SH-SY5Y (cell line): ENCODE data around the gene ZSCAN4.

Experiments
- GATA2 ChIP-seq: IDR thresholded peaks from 2 replicates; pipeline ENCODE4 v1.6.1; 2011; ENCODE audit warnings: mild to moderate bottlenecking, low read depth, low read length
- GATA3 ChIP-seq: IDR thresholded peaks from 2 replicates; pipeline ENCODE4 v1.6.1; 2011; ENCODE audit warnings: low read depth, mild to moderate bottlenecking, low read length, moderate library complexity

ZSCAN4 gene

DNA sequence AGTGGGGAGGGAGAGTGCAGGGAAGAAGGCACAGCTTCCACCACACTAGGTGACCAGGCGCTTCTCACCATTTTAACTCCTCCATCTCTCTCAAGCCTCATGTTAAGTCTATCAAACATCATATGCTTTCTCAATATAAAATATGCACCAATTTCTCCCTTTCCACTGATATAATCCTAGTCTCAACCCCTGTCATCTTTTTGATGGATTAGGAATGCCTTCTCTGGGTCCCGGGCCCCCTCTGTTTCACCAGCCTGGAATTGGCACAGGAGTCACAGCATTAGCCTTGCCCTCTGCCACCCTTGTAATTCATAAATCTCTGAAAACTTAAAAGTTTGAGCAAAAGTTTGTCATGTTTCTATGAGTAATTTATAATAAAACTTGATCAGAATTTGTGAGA lies at the start of gene ZSCAN4:
Gene ZSCAN4, plus strand, starts transcription at position 301 of the 400 bp plus-strand sequence. CDS start 7,211 bp downstream, outside the sequence.
- no peak for TF ChIP-seq GATA3
- no peak for TF ChIP-seq GATA2

GRCh38 chr19:57620673-57621348 lies 47.9 kb upstream of the ZSCAN4 start:
- TF ChIP-seq GATA2 (no peak), GATA3 (no peak)

DNA sequence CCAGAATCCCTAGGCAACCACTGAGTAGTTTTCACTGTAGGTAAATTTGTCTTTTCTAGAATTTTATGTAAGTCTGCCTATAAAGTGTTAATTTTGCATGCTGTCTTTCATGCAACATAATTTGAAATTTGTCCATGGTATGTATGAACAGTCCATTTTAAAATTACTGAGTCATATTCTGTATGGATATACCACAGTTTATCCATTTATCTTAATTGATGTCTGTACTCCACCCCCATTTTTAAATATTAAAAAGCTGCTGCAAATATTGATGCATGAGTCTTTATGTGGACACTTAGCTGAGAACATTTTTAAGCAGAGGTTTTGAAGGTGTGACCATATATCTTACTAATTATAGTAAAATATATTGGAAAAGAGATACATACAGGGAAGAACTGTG lies 45.6 kb upstream of the ZSCAN4 start:
- TF ChIP-seq GATA2 = no peak

DNA sequence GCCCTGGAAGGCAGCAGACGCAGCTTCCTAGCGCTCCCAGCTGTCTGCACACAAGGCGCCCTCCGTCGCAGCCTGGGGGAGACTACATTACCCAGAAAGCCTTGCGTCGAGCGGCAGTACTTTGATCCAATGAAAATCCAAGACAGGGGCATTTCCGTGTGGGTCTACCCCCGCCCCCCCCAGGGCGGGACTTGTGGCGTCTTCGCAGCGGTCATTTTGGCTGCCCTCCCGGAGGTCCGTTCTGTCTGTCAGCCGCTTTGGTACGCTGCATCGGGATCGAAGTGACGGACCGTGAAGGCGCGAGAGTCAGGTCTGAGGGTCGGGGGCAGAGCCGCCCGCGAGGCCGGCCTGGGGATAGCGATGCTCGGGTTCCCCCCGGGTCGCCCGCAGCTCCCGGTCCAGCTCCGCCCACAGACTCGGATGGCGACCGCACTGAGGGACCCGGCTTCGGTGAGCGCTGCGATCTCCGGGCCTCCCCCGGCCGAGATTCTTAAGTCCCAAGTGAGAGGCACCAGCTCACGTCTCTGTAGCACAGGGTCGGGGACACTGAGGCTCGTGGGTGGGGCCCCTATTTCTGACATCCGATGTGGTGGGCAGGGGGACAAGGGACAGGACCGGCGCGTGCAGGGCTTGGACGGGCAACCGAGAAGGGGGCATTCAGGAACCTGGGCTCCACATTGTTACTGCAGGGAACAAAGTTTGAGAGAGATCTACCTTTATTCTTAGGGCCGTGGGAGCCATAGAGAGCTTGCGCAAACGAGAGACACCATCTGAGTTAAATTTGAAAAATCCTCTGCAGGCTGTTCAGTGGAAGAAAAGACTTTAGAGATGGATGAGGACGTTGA lies 35.5 kb upstream of the ZSCAN4 start, which contains the start of gene ZNF211:
Gene ZNF211, plus strand, starts transcription at position 182 of the 845 bp plus-strand sequence. Its CDS starts 179 bp downstream, at position 361.
- TF ChIP-seq GATA3 (no peak), GATA2 (no peak)

DNA sequence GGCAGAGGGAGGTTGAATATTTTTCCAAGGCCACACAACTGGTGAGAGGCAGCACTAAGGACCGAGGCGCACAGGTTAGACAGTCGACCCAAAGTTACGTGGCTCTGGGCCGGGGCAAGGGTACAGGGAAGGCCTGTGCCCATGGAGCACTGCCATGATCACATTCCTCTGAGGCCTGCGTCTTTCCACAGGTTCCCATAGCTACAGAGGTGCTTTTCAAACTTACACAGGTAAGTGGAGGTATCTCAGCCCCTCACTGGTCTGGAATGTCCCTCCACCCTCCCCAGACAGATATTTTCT lies 35.0 kb upstream of the ZSCAN4 start:
- TF ChIP-seq GATA3 = no peak
- TF ChIP-seq GATA2 = no peak

- TF ChIP-seq GATA3 (no peak), GATA2 (no peak)
These were observed 31.4 kb upstream of the ZSCAN4 start for GRCh38 chr19:57637379-57637778.

- no peak for TF ChIP-seq GATA2
- no peak for TF ChIP-seq GATA3
These were observed 27.0 kb upstream of the ZSCAN4 start for GRCh38 chr19:57641715-57642234.

DNA sequence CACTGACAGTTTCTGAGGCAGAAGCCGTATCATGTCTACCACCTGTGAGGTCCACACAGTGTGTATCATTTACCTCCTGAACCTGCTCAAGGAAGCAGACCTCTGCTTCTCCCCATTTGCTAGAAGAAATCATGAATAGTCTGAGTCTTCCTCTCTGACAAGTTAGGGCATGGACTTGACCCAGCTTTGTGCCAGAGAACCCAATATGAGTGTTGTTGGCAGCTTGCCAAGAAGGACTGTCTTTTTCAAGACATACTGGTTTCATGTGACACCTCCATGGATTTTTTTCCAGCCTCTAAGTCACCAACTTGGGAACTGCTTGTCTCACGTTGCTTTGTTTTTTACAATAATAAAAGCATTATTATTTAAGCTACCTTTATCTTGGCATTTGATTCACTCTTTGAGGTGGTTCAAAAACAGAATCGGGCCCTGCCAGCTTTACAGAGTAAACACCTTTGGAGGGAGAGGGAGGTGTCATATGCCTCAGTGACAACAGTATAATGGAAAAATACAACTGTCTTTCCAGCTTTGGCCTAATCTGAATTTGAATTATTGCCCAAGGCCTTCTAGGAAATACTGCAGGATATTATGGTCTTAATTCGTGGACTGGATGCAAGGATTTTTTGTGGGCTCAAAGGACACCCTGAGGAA lies 26.2 kb upstream of the ZSCAN4 start:
- TF ChIP-seq GATA3 (no peak), GATA2 (no peak)

GRCh38 chr19:57643734-57644133 lies 25.0 kb upstream of the ZSCAN4 start:
- TF ChIP-seq GATA2 (no peak), GATA3 (no peak)

GRCh38 chr19:57648331-57649003 lies 20.3 kb upstream of the ZSCAN4 start:
- TF ChIP-seq GATA3 (no peak), GATA2 (no peak)

DNA sequence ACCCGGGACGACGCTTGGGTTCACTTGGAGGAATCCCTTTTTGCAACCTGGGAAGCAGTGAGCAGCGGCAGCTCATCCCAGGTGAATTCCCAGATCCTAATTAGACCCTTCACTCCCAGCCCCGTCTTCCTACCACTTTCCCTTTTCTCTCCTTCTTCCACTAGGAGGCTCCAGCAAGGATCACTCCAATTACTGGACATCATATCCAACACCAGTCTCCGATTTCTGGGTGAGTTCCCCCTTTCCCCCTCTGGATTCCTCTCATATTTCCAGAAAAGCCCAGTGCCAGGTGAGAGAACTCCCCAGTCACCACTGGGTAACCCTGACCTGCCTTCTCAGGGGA lies 17.1 kb upstream of the ZSCAN4 start:
- TF ChIP-seq GATA2 = no peak
- no peak for TF ChIP-seq GATA3

DNA sequence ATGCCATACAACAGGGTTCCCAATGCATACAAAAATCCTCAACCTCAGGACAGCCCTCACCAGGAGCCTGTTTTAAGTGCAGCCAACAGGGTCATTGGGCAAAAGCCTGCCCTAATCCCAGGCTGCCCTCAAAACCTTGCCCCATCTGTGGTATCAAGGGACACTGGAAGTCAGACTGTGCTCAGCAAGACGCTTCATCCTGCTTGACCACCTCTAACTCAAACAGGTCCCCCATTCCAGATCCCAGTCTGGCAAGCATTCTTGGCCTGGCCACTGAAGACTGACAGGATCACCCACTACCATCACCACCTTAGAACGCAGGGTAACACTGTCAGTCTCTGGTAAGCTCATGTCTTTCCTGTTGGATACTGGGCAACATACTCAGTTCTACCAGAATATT lies 15.0 kb upstream of the ZSCAN4 start:
- TF ChIP-seq GATA2 (no peak), GATA3 (no peak)

GRCh38 chr19:57655443-57655842 lies 13.3 kb upstream of the ZSCAN4 start:
- TF ChIP-seq GATA3 (no peak), GATA2 (no peak)

GRCh38 chr19:57656346-57656745 lies 12.4 kb upstream of the ZSCAN4 start:
- TF ChIP-seq GATA2 = no peak
- no peak for TF ChIP-seq GATA3
